HG03095 (cell line): ENCODE results near the gene SCN2B.

ENCODE experiments used
- ATAC-seq: cut with Tn5 transposase; IDR thresholded peaks from one replicate; pipeline ENCODE4 v1.9.1; 2021; ENCODE audit warnings: moderate library complexity; ENCODE audit not compliant: unreplicated experiment

Gene SCN2B

DNA sequence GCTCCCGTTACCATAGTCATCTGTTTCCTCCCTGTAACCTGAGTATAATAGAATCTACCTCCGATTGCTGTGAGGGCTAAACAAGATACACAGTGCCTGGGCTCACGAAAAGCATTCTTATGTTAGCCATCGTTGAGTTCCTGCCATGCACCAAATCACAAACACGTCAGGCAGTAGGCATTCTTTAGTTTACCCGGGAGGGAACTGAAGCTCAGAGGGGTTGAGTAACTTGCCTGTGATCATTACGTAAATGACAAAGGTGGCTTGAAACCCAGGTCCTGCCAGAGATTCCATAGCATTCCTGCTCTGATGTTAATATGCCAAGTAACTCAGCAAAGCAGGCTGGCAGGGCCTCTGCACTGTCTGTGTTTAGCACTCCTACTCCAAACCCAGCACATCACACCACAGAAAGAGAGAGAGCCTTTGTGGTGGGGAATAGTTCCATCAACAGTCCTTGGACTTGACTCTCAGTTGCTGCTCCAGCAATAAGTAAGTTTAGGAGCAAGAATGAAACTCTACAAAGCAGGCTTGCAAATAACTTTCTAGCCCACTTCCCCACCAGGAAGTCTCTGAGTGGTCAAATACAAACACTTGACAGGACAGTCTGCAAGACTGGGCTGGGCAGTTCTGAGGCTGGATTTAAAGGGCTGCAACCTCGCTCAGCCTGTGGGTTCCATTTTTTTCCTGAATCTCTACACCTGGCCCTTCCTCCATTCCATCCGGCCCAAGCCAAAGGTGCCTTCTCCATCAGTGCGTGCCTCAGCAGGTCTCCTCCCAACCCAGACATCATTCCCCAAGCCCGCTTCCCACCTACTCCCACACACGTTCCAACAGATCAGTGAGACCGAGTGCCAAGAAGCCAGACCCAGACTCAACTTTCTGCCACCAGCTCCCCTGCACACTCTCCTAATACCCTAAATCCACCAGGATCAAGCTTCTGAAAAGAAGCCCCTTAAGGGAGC is 1.1 kb downstream of the SCN2B start:
- ATAC-seq = no peak

DNA sequence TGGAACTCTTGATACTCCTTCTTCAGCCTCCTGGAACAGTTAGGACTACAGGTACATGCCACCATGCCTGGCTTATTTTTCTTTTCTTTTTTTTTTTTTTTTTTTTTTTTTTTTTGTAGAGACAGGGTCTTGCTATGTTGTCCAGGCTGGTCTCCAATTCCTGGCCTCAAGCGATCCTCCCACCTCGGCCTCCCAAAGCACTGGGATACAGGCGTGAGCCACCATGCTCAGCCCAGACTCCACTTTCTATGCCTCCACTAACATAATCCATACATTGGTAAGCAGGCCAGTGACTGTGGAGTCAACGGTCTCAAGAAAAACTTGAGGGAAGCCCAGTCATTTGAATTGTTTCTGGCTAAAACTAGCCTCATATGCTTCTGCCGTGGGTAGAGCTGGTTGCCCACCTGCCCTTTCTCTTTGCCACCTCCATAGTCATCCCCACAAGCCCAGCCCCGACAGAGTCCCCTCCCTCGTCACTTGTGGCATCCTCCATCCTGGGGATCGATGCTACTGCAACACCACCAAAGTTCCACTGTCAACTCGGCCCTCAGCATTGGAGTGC is 2.4 kb downstream of the SCN2B start:
- ATAC-seq = no peak

DNA sequence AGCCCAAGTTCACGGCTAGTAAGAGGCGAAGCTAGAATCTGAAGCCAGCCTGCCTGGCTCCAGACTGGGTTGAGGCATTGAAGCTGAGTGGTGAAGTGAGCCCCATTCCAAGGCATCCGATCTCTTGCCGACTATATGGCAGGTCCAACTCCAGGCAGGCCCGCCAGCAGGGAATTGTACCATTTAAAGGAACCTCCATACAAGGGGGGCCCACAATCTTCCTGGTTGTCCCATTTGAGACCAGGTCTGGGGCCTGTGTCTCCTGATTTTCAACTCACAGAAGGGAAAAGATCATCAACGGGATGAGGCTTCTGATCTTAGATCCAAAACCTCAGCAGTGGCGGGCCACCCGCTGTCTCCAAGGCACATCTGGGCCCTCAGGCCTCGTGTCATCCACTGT is 4.1 kb downstream of the SCN2B start:
- no peak for ATAC-seq

DNA sequence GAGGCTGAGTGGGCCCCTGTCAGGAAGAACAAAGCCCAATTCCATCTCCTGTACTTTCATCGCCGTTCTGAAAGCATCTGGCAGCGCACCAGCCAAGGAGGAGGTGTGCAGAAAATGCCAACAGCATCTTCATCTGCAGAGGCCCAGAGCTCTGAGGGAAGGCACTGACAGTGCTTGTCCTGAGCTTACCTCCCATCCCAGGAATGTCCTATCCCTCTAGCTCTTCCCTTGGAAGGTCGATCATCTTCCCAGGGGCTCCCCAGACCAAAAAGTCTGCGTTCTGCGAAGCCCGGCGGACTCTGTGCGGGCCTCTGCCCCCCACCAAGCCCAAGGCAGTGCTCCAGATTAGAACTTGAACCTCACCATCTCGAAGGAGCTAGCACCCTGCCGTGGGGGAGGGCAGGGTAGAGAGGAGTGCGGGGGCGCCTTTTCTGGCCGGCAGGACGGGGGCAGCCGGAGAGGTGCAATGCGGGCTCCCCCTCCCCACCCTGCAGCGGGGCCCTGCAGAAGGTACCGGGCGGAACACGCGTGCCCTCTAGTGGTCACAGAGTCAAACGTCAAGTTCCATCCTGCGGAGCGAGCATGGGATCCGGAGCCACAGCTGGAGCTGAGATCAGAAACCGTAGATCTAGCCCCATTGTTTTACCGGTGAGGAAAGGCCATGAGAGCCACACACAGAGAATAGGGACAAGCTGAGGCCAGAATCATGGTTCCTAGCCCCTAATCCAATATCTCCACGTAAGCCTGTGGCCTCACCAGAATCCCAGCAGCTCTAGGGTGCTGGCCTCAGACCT is 5.0 kb downstream of the SCN2B start:
- ATAC-seq = no peak

DNA sequence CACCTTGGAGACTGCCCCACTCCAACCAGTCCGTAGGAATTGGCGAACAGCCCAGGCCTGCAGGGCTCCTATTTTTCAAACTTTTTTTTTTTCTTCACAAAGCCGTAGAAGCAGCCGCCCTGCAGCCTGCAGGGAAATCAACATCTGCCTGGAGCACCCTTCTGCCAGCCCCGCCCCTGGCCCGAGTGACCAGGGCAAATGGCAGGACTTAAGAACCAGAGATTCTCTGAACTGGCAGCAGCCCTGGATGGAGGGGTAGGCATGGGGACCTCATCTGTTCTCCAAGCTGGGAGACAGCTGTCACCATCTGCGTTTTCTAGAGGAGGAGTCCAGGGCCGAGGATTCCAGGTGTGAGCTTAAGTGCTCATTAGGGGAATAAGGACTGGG is 5.6 kb downstream of the SCN2B start:
- ATAC-seq = no peak

DNA sequence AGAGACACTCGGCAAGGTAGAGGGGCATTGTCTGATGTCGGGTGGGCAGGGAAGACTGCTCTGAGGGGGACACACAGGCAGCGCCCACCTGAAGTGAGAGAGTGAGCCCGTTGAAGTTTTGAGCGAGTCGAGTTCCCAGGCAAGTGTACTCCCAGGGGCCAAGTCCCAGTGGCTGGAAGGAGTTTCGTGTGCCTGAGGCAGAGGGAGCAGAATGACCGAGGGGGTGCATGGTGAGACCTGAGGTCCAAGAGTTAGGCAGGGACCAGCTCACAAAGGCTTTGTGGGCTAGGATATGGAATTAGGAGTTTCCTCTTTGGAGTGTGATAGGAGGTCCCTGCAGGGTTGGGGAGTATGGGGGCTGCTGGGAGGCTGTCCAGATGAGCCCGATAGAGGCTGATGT is 6.2 kb downstream of the SCN2B start:
- no peak for ATAC-seq

DNA sequence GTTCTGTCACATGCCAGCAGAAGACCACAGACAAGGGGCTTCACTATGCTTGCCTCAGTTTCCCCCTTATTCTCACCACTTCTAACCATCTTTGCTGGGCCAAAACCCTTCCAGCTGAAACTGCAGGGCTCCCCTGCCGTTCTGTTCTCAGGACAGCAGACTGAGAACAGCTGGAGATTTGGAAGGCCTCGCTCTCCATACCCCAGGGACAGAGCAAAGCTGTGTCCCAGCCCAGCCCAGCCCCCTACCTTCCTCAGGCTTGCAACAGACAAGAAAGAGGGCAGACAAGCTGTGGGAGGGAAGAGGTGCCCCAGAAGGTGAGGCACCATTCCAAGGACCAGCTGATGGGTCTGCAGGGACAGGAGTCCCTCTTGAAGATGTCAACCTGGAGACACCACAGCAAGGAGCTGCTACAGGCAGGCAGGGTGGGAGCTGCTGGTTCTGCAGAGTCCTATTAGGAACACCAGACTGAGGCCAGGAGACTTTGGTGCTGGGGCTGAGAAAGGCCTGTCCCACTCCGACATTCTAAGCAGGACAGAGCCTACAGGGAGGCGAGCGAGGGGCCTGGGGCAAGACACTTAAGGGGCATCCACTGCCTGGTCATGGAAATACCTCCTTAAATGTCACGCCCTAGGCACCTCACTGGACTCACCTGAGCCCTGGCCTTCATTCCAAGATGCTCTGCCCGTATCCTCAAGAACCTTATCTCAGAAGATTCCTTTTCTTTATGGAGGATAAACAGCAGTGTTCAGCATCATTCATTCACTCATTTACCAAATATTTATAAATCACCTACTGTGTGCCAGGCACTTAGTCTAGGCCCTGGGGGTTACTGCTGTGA is 6.9 kb downstream of the SCN2B start:
- no peak for ATAC-seq

DNA sequence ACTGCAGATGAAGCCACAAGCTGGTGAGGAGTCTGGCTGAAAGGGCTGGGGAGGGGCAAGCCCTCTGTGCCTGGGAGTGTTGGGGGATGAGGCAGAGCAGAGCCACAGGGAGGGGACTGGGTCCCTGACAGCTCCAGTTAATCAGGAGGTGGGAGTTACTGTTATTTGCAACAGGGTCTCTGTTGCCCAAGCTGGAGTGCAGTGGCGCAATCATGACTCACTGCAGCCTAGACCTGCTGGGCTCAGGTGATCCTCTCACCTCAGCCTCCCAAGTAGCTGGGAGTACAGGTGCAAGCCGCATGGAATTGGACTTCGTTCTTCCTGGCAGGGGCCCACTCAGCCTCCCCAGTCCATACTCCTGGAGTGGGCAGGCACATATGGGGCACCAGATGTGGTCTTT is 7.7 kb downstream of the SCN2B start:
- no peak for ATAC-seq

DNA sequence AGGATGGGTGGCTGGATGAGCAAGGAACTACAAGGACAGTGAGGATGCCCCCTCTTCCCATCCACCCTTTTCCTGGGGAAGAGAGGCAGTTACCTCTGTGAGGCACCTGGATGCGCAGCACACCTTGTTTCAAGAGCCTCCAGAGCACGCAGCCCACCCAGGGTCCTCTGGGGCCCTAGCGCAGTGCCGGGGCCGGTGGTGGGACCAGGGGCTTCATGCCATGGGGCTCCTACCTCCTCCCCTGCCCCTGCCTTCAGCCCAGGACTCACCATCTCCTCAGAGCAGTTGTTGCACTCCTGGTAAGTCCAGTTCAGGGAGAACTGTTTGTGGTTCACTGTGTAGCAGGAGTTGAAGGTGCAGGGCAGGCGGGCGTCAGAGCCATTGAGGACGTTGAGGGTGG is 8.1 kb downstream of the SCN2B start:
- no peak for ATAC-seq

DNA sequence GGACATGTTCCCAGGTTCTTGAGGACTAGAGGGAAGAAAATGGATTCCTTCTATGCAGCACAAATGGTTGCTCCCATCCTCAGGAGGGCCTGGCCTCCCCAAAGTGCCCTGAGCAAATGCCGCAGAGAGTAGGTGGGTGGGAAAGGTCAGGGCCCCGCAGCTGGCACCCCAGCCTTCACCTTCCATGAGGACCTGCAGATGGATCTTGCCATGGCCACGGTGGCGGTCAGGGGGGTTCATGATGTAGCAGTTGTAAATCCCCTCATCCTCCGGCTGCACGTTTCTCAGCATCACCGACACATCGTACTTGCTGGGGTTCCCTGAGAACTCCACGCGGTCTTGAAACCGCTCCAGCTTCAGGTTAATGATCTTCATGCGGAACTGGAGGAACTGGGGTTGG is 8.5 kb downstream of the SCN2B start:
- no peak for ATAC-seq

DNA sequence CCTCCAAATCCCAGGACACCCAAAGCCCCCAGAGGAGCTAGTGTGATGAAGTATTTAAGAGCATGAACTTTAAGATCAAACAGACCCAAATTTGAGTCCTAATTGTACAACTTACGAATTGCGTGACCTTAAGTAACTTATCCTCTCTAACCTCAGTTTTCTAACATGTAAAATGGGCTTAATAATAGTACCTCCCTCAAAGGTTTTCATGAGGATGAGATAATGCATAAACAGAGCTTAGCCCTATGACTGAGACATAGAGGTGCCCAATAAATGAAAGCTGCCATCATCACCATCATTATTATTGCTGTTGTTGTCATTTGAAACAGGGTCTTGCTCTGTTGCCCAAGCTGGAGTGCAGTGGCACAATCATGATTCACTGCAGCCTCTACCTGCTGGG is 9.2 kb downstream of the SCN2B start:
- no peak for ATAC-seq

DNA sequence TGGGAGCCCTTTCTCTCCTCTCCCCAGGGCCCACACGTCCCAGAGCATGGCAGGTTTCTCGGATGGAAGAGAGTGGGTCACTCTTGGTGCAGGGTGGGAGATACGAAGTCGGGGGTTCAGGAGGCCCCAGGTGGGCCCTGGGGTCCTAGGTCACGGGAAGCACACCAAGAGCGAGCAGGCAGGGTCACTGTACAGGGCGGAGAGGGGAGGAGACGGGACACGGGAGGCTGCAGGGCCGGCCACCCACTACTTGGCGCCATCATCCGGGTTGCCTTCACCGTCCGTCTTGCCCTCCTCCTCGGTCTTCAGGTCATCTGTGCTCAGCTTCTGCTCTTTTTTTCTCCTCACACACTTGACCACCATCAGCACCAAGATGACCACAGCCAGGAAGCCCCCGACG is 9.8 kb downstream of the SCN2B start:
- no peak for ATAC-seq

DNA sequence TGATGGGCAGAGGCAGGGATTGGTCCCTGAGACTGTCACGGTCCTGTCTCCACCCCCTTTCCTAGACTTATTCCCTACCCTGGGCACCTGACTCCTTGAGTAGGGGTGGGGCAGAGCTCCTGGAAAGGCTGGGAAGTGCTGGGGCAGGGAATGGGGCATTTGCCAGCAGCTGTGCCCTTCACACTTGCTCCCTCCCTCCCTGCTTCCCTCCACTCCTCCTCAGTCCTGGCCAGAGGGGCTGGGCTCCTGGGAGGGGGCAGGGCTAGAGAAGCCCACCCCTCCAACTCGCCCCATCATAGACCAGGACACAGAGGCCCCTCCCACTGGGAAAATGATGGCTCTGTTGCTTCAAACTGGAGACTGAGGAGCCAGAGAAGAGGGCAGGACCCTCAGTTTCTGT is 11.6 kb downstream of the SCN2B start:
- ATAC-seq = no peak

DNA sequence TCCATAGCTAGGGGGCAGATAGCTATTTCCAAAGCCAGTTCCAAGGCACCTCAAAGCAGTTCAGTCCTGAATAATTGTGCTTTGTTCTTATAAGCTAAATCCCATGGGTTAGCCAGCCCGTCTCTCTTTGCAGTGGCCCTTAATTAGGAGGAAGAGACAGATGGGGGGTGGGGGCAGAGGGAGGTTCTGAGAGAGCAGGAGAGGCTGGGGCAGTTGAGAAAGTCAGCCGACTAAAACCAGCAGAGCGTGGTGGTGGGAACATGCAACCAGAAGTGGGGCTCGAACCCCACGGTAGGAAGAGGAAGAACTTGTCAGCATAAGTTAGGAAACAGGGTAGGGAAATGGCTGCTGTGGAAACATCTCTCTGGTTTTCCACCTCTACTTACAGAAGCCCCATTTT is 12.9 kb downstream of the SCN2B start:
- ATAC-seq = no peak

DNA sequence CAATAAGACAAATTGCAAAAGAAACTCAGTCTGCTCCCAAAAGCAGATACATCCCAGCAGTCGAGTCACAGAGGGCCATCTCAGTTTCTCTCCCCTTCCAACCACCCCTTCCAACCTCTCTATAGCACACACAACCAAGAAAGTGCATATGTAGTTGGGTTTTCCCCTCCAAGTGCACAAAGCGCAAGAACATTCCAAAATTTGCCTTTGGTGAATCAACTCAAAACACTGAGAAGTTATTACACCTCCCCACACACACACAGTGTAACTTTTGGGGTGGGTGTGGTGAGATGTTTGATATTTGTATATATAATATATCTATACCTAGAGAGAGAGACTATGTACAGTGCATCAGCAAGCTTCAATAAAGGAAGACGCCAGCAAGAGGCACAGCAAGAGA is 13.6 kb downstream of the SCN2B start:
- no peak for ATAC-seq

DNA sequence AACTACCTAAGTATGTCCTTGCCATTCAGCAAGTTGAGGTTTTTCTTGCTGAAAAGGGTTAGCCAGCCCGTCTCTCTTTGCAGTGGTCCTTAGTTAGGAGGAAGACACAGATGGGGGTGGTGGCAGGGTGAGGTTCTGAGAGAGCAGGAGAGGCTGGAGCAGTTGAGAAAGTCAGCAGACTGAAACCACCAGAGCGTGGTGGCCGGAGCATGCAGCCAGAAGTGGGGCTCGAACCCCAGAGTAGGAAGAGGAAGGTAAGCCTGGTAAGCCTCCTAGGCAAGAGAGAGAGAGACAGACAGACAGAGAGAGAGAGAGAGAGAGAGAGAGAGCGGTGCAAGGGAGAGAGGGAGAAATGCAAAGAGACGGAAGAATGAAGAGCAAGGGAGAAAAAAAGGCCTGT is 14.7 kb downstream of the SCN2B start:
- no peak for ATAC-seq

DNA sequence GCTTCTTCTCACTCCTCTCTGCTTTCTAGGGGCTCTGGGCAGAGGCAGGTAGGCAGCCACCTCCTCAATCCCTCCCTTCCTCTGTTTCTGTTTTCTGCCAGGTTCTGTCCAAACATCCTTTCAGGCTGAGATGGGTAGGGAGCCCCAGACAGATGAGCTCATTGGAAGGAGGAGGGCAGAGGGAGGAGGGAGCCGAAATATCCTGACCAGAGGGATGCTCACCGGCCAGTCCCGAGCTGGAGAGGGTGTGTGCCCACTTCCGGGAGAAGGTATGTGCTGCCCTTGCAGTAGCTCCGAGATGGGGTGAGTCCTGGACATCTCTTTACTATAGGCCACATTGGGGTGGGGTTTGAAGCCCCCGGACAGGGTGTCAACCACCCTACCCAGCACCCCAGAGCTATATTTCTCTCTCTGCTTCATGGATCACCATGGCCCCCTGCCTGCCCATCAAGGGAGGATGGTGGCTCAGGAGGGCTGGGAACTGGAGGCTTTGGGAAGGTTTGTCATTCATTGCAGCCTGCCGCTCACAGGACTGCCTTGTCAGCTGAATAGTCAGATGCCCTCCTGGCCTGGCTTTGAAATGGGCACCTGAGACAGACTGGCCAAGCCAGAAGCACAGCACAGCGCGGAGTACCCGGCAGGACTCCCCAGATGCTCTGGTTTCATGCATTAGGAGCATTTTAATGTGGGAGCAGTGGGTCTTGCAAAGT is 19.1 kb downstream of the SCN2B start:
- ATAC-seq = no peak

DNA sequence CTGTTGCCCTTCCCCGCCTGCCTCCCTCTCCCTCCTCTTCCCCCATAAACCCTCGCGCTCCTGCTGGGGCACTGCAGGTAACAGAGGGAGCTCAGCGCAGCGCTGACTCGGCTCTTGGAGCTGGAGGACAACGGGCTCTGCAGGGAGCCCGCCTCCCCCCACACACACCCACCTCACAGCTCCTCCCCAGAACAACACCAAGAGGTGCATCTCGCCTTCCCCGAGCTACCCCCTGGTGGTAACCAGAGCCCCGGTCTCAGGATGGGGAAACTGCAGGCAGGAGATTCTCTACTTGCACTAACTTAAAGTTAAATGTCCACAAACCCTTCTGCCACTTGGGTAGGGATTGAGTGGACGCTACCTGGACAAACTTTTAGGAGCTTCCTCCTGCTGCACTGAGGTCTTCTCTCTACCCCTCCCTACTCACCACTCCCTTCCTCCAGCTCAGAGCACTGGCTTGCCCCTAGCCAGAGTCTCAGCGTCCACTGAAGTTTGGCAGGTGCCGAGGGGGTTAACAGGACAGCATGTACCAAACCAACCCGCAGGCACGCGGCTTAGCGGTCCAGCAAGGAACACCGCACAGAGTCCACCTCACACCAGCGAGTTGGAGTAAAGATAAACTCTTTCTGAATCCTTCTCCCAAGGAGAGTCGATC is 19.8 kb downstream of the SCN2B start:
- ATAC-seq = no peak

DNA sequence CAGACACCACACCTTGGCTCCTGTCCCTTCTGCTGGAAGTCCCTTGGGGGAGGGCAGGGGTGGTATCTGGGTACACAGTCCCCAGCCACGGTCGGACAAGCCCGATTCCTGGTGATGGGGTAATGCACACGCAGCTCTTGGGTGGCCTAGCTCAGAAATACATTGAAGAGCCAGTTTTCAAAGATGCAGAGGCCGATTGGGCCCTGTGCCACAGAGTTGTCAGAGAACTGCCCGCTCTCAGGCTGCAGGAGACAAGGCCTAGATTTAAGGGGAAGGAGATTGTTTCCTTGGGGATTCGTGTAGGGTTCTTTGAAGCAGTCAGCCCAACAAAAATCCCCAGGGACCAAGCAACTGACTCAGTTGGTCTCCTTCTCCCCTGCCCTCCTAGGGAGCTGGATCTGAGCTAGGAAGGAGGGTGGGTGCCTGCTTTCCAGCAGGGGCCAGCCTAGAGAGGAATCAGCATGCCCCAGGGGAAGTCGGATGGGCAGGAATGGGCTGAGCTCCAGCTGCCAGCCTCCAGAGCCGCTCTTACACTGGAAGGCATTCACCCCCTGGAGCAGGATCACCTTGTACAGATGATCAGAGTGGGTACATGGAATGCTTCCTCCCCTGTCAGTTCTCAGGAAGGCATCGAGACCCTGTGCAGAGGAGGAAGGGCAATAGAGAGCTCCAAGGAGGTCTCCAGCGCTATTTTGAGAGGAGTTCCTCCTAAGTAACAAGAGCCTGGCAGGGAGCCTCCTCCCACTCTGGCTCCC is 20.5 kb downstream of the SCN2B start:
- no peak for ATAC-seq
